Measurements from ENCODE around the gene HADHA. TPM values are rescaled to one million over a fixed set of nuclear protein-coding genes. Genes with fewer than 3 reads are reported as not detected.

The HADHA gene
- total RNA-seq, 4 donors from 2014 or later, result 92.8 to 233 (median 142) TPM

- peaks cover 0 to 16% (median 9%) of the 10 kb centered on the region in 4 donors for H3K4me1 ChIP-seq
- H3K9me3 ChIP-seq, result no peaks in the 10 kb centered on the region
- H3K4me3 ChIP-seq, result no peak overlapping the region
- peaks cover 0 to 50% (median 13%) of the 10 kb centered on the region in 4 donors for H3K36me3 ChIP-seq
- H3K27ac ChIP-seq, result no peak overlapping the region
- WGBS, 2 donors (ENCODE audit: low coverage in 1 of 2), result 85 to 89% methylated on average over 4 of the region's 4 CpGs
- TF ChIP-seq POLR2AphosphoS5 (IDR thresholded peaks at IDR 0.05) (no peak), CTCF (IDR thresholded peaks at IDR 0.05) (no peak), POLR2A (IDR thresholded peaks at IDR 0.05) (no peak), EP300 (IDR thresholded peaks at IDR 0.05; ENCODE audit: low read depth) (no peak)
- intact Hi-C loops (cut with DNase I; ENCODE audit: low total_unique reads) (no loop called here), in situ Hi-C loops (cut with MboI; ENCODE audit: low pct_ligation_motif_present in 1 of 4, low pct_unique_long_range_greater_than_20kb in 1 of 4, low sequenced_read_pairs in 3 of 4) (no loop called here)
- no peaks in the 10 kb centered on the region for H3K27me3 ChIP-seq
- no peak for DNase-seq
Measured at GRCh38 chr2:26276484-26277227, 32.2 kb upstream of the HADHA start.

GRCh38 chr2:26274058-26274613, 29.7 kb upstream of the HADHA start:
- Histone ChIP-seq H3K4me1 (peaks cover 0 to 16% (median 9%) of the 10 kb centered on the region in 4 donors), H3K4me3 (no peak overlapping the region), H3K27ac (peak overlapping the region; percentile 41 to 71 (median 53)), H3K27me3 (no peaks in the 10 kb centered on the region), H3K36me3 (peaks cover 0 to 30% (median 8%) of the 10 kb centered on the region in 4 donors), H3K9me3 (no peaks in the 10 kb centered on the region)
- TF ChIP-seq EP300 (IDR thresholded peaks at IDR 0.05; ENCODE audit: low read depth) (peak; percentile 15), POLR2A (IDR thresholded peaks at IDR 0.05) (no peak), POLR2AphosphoS5 (IDR thresholded peaks at IDR 0.05) (peak; percentile 47 to 86 (median 80)), CTCF (IDR thresholded peaks at IDR 0.05) (no peak)
- peak; percentile 68 for DNase-seq
- in situ Hi-C loops (cut with MboI; ENCODE audit: low pct_ligation_motif_present in 1 of 4, low pct_unique_long_range_greater_than_20kb in 1 of 4, low sequenced_read_pairs in 3 of 4) (no loop called here), intact Hi-C loops (cut with DNase I; ENCODE audit: low total_unique reads) (no loop called here)
- 32 to 48% methylated on average over 2 to 5 of the region's 5 CpGs for WGBS, 2 donors (ENCODE audit: low coverage in 1 of 2)

GRCh38 chr2:26273501-26273900, 29.1 kb upstream of the HADHA start:
- Histone ChIP-seq H3K27ac (peak overlapping the region; percentile 41 to 71 (median 53)), H3K36me3 (peaks cover 0 to 24% (median 8%) of the 10 kb centered on the region in 4 donors), H3K9me3 (no peaks in the 10 kb centered on the region), H3K27me3 (no peaks in the 10 kb centered on the region), H3K4me3 (no peak overlapping the region), H3K4me1 (peaks cover 0 to 16% (median 9%) of the 10 kb centered on the region in 4 donors)
- no peak for TF ChIP-seq CTCF (IDR thresholded peaks at IDR 0.05)
- no peak for TF ChIP-seq POLR2AphosphoS5 (IDR thresholded peaks at IDR 0.05)
- no peak for TF ChIP-seq EP300 (IDR thresholded peaks at IDR 0.05; ENCODE audit: low read depth)
- no peak for TF ChIP-seq POLR2A (IDR thresholded peaks at IDR 0.05)
- 67 to 73% methylated on average over 2 of the region's 2 CpGs for WGBS, 2 donors (ENCODE audit: low coverage in 1 of 2)
- in situ Hi-C loops (cut with MboI; ENCODE audit: low pct_ligation_motif_present in 1 of 4, low pct_unique_long_range_greater_than_20kb in 1 of 4, low sequenced_read_pairs in 3 of 4) (no loop called here), intact Hi-C loops (cut with DNase I; ENCODE audit: low total_unique reads) (no loop called here)
- no peak for DNase-seq

GRCh38 chr2:26270373-26270772, 25.9 kb upstream of the HADHA start:
- Histone ChIP-seq H3K9me3 (no peaks in the 10 kb centered on the region), H3K27me3 (no peaks in the 10 kb centered on the region), H3K4me3 (no peak overlapping the region), H3K36me3 (peaks cover 0 to 6% (median 0%) of the 10 kb centered on the region in 4 donors), H3K4me1 (peaks cover 0 to 16% (median 9%) of the 10 kb centered on the region in 4 donors), H3K27ac (no peak overlapping the region)
- no peak for DNase-seq
- TF ChIP-seq POLR2A (IDR thresholded peaks at IDR 0.05) (no peak), POLR2AphosphoS5 (IDR thresholded peaks at IDR 0.05) (no peak), EP300 (IDR thresholded peaks at IDR 0.05; ENCODE audit: low read depth) (no peak)
- in situ Hi-C loops (cut with MboI; ENCODE audit: low pct_ligation_motif_present in 1 of 4, low pct_unique_long_range_greater_than_20kb in 1 of 4, low sequenced_read_pairs in 3 of 4), result no loop called here
- intact Hi-C loops (cut with DNase I; ENCODE audit: low total_unique reads), result no loop called here

All from transverse colon (tissue), 4 donors.